Left kidney (tissue), 2 donors: ENCODE data around the gene CORO6. TPM values are rescaled to one million over a fixed set of nuclear protein-coding genes. Genes with fewer than 3 reads are reported as not detected.

Experiments
- DNase-seq: peaks from one replicate; pipeline ENCODE4 v3.0.0-alpha.2; 2013
- polyA plus RNA-seq: library from polyadenylated mRNA; unstranded; fragments of 120-200 nt; gene quantifications from one replicate; pipeline ENCODE4 v1.2.1, GENCODE V29; 2013; ENCODE audit not compliant: insufficient read length

The CORO6 gene
- polyA plus RNA-seq, 1 donor: 3.8 TPM

- no peak for DNase-seq
These were observed 45.1 kb downstream of the CORO6 start for GRCh38 chr17:29577385-29578211.

- DNase-seq: no peak
These were observed 45.7 kb downstream of the CORO6 start for GRCh38 chr17:29577001-29577370.

GRCh38 chr17:29576214-29577000, 46.3 kb downstream of the CORO6 start:
- DNase-seq: no peak

- DNase-seq: no peak
These were observed 47.0 kb downstream of the CORO6 start for GRCh38 chr17:29575511-29576213.

- DNase-seq: no peak
These were observed 47.8 kb downstream of the CORO6 start for GRCh38 chr17:29574732-29575510.

GRCh38 chr17:29573871-29574731, 48.6 kb downstream of the CORO6 start:
- DNase-seq: no peak

- DNase-seq: no peak
These were observed 49.2 kb downstream of the CORO6 start for GRCh38 chr17:29573558-29573869.

- DNase-seq: no peak
These were observed 49.8 kb downstream of the CORO6 start for GRCh38 chr17:29572691-29573557.

GRCh38 chr17:29571883-29572681, 50.6 kb downstream of the CORO6 start:
- no peak for DNase-seq

- DNase-seq: no peak
These were observed 51.2 kb downstream of the CORO6 start for GRCh38 chr17:29571486-29571882.

GRCh38 chr17:29570521-29570920, 52.2 kb downstream of the CORO6 start:
- DNase-seq: no peak

- DNase-seq: no peak
These were observed 53.3 kb downstream of the CORO6 start for GRCh38 chr17:29569245-29569950.

GRCh38 chr17:29568331-29569244, 54.1 kb downstream of the CORO6 start, which contains the start of gene TP53I13:
Gene TP53I13 (plus strand): TSS chr17:29568701. CDS start chr17:29568759, 58 bp downstream.
- peak; percentile 80 for DNase-seq

GRCh38 chr17:29567554-29568330, 55.0 kb downstream of the CORO6 start:
- no peak for DNase-seq

GRCh38 chr17:29567304-29567553, 55.5 kb downstream of the CORO6 start:
- DNase-seq: no peak

GRCh38 chr17:29566473-29567303, 56.0 kb downstream of the CORO6 start, which contains the start of gene ABHD15:
Gene ABHD15 (minus strand): TSS chr17:29567037. CDS start chr17:29566966, 71 bp downstream.
- no peak for DNase-seq
